Stimulated activated CD4-positive, alpha-beta T cell treated with anti-CD3 and anti-CD28 coated beads, Interleukin-4, amount 100 ng/mL, for 4 hours (primary cell): Measurements from ENCODE around the gene MEI1.
"Not testable (repeated sequence)": the region's sequence is repeated elsewhere in the genome, so short reads cannot be mapped to it uniquely, and the experiment has no call there.

Source experiments
- DNase-seq, 2 experiments: peaks; one replicate each; pipeline ENCODE4 v3.0.0-alpha.2; 2020

Gene MEI1

GRCh38 chr22:41826430-41827383 lies 127.4 kb downstream of the MEI1 start:
- no peak for DNase-seq

DNA sequence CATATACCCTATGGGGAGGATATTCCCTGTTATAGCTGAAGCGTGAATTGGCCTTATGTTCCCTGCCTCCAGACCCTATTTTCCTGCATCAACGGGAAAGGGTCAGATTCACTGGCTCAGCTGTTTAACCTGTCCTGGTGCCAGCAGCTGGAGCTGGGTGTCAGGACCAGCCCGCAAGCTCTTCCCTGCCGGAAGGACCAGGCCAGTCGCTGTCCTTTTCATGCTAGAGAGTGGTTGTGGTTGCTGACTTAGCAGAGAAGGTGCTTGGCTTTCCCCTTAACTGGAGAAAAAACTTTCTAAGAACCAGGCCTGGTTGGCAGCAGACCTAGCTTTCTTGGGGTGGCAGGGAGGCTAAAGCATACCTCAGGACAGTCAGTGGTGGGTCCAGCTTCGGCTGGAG lies 128.4 kb downstream of the MEI1 start:
- no peak for DNase-seq

DNA sequence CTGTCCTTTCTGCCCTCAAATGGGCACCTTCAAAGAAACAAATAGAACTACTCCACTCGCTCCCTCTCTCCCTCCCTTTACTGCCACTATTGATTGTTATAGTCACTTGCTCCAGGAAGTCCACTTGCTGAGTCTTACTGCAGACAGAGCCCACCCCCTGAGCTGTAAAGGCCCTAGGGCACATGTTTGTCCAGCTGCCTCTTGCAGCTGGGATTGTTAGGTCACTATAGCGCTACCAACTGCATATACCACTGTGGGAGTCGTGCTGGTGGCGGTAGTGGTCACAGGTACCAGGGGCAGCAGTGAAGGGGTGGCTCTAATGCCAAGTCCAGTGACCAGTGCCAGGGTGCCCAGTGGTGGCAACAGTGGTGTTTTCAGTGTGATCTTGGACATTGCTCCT lies 129.2 kb downstream of the MEI1 start:
- DNase-seq, result no peak

GRCh38 chr22:41830174-41830573 lies 130.9 kb downstream of the MEI1 start:
- DNase-seq, result no peak

- no peak for DNase-seq
These were observed 132.1 kb downstream of the MEI1 start for GRCh38 chr22:41831383-41831782.

- DNase-seq, result no peak
These were observed 132.7 kb downstream of the MEI1 start for GRCh38 chr22:41831828-41832552.

DNA sequence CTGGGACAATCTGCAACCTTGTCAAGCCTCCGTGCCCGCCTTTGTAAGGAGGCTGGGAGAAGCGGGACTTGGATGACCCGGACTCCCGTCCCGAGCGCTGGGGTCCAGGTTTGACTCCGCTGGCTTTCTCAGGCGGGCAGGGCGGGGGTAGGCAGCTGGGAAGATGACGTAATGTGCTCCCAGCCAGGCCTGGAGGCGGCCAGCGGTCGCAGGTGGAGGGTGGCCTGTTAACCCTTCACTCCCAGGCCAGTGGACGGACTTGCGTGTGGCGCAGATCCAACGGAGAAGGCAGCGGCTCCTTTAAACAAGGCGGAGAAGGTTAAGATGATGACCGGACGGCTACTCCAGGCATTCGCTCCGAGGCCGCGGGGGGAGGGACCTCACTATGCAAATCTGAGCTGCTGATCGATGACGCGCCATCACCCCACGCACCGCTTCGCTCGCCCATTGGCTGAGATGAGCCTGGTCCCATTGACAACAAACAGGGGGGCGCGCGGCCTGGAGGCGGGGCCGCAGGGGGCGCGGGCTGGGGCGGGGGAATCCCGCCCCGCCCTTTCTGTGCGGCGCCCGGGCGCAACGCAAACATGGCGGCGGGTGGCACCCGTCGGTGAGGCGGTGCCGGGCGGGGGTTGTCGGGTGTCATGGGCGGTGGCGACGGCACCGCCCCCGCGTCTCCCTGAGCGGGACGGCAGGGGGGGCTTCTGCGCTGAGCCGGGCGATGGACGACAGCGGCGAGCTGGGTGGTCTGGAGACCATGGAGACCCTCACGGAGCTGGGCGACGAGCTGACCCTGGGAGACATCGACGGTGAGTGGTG lies 133.5 kb downstream of the MEI1 start, which contains the start of gene SREBF2:
Gene SREBF2 (plus strand): TSS at position 553 of the 816 bp plus-strand sequence. CDS start 166 bp downstream, at position 719.
- DNase-seq, result peak; percentile 98 to 99

DNA sequence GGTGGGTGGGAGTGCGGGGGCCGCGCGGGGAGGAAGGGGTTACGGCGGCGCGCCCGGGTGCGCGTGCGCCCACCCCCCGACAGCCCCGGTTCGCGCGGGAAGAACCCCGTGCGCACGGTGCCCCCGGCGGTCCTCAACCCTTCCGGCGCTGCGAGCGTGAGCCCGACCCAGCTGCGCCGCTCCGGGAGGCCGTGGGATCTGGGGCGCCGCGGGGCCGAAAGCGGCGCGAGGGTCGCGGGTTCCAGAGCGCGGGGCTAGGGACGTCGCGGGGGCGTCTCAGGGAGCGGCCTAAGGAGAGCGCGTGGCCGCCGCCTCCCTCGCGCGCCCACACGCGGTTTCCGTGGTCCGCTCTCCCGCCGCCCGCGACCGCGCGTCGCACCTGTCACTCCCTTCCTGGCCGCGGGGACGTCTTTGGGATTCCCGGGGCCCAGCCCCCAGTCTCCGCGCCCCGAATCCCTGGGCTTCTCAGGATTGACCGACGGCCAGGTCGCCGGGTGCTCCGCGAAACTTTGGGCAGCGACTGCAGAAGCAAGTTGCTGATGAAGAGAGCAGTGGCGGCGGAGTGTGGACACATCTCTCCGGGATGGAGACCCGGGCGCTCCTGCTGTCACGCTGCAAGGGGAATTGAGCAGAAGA lies 134.2 kb downstream of the MEI1 start:
- DNase-seq, result peak; percentile 30 to 41

DNA sequence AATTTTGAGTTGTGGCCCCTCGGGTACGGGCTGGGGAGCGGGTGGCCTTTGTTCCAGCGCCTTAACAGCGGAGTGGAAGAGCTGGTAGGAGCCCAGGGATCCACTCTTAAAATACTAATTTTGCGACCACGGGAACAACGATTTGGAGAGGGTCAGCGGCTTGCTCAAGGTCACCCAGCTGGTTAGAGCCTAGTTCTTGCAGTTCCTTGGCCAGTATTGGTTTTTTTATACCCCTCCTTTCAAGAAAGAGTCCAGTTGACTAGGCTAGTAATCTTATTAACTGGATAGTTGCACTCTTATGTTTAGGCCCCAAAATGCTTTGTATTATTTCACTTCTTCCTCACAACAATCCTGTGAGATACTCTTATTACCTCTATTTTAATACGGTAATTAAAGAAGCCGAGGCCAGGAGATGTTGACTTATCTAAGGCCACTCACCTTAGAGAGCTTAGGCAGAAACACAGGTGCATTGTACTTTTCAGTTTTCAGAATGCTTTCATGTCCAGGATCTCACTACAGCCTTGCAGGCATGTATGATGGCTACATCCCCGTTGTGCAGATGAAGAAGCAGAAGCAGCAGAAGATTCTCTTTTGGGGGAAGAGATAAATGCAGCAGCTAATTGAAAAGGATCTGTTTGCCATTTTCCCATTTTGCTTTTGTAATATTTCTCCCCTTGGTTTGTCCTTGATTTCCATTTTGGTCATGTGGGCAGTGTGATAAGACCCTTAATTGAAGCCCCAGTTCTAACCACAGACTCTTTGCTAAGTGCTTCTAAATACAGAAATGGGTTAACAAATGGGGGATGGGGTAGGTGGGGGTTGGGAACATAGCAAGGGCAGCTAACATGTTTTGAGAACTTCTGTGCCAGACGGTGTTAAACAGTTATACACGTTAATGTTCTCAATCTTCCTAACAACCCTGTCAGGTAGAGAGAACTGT lies 135.0 kb downstream of the MEI1 start:
- DNase-seq, result no peak

- DNase-seq, result not testable (repeated sequence)
These were observed 136.2 kb downstream of the MEI1 start for GRCh38 chr22:41835462-41835861.

DNA sequence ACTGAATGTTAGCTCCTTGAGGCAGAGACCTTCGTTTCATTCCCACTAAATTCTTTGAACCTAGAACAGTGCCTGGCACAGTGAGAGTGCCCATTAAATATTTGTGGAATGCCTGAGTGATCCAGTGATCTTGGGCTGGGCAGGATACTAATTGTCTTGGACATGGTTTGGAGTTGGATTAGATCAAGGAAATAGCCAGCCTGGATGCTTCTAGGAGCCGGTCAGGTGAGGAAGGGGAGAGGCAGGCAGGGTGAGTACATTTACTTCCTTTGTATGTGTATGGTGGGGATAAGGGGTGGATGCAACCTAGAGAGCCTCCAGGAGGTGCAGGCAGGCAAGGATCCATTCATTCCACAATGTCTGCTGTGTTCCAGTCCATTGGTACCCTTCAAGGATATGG lies 137.2 kb downstream of the MEI1 start:
- no peak for DNase-seq

- DNase-seq, result no peak
These were observed 139.7 kb downstream of the MEI1 start for GRCh38 chr22:41838842-41839618.

- no peak for DNase-seq
These were observed 140.9 kb downstream of the MEI1 start for GRCh38 chr22:41840216-41840615.

GRCh38 chr22:41841085-41841712 lies 141.9 kb downstream of the MEI1 start:
- no peak for DNase-seq

DNA sequence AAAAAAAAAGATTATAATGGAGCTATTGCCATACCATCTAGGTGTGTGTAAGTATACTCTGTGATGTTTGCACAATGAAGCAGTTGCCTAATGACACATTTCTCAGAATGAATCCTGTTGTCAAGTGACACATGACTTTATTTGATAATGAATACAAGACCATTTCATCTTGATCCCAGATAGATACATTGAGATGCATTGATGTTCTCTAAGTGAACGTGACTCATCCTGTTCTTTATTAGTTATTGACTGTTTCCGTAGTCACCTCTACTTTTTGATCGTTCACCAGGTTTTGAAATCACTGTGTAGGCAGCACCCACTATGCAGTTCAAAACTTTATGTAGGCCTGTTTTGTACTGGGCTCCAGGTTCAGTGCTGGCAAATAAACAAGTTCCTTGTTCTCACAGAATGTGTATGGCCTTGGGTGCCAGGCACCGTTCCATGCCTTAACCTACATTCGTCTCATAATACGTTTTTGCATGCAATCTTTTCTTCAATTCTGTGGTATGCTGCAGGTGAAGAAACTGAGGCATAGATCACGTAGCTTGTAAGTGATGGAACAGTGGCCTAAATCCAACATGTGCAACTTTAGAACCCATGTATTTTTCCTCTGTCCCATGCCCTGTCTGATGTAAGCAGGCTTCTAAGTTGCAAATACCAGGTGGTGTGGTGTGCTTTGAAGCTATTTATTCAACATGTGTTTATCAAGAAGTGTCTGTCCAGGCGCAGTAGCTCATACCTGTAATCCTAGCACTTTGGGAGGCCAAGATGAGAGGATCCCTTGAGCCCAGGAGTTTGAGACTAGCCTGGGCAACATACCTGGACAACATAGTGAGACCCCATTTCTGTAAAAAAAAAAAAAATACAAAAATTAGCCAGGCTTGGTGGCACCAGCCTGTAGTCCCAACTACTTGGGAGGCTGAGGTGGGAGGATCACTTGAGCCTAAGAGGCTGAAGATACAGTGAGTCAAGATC lies 144.0 kb downstream of the MEI1 start:
- DNase-seq, result no peak

DNA sequence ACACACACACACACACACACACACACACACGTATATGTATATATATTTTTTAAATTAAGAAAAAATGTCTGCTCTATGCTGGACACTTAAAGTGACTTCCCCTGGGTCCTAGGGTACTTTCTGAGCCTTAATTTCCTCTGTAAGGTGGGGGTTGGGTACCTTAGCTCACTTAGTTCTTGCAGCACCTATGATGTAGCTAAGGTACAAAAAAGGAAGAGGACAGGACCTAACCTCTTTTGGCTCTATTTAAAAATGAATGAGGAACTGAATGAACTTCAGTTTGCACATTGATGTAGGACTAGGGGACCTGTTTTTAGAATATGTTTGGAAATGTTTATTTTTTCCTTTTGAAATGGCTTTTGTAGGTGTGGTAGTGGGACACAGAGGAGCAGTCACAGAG lies 144.7 kb downstream of the MEI1 start:
- DNase-seq, result no peak

GRCh38 chr22:41844513-41844912 lies 145.2 kb downstream of the MEI1 start:
- no peak for DNase-seq

GRCh38 chr22:41845380-41846267 lies 146.3 kb downstream of the MEI1 start:
- DNase-seq, result no peak
